GM19043 (cell line): Measurements from ENCODE around the gene ASCL5.

Source experiments
- ATAC-seq: cut with Tn5 transposase; IDR thresholded peaks from one replicate; pipeline ENCODE4 v1.9.1; 2021; ENCODE audit warnings: low read depth; ENCODE audit not compliant: unreplicated experiment

The ASCL5 gene

DNA sequence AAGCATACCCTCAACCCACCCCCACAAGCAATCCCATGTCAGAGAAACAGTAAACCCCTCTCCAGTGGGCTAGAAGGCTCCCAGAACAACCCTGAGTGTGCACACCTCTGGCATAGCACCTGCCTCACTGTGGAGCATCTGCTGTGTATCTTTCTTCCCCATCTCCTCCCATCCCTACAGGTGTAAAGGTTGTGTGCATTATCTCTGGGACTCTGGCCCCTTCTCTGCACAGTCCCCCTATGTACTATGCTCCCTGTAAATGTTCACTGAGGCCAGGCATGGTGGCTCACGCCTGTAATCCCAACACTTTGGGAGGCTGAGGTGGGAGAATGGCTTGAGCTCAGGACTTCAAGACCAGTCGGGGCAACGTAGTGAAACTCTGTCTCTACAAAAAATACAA lies 14.1 kb downstream of the ASCL5 start:
- no peak for ATAC-seq

DNA sequence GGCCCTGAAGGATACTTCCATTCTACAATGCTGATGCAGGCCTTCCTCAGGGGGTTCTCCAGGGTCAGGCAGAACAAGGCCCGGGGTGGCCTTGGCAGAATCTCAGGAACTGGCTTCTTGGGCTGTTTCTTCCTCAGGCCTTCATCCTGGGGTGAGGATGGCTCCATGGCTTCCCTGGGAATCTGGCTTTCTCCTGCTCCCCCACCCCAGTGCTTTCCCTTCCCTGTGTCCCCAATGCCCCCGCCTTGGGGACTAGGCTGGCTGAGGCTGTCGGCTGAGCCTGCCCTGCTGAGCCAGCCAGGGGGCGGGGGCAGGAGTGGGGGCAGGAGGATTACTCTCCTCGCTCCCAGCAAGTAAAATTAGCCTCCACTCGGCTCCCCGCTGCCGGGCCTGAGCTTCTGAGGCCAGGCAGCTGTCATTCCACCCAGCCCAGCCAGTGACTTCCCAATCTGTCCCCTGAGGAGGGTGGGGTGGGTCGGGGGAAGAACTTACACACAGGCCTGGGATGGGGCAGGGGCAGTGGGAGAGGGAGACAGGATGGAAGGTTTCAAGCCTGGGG lies 14.7 kb downstream of the ASCL5 start, which contains the start of gene CACNA1S:
Gene CACNA1S (minus strand): TSS at position 254 of the 559 bp plus-strand sequence. CDS start 87 bp downstream, at position 167.
- ATAC-seq = no peak

DNA sequence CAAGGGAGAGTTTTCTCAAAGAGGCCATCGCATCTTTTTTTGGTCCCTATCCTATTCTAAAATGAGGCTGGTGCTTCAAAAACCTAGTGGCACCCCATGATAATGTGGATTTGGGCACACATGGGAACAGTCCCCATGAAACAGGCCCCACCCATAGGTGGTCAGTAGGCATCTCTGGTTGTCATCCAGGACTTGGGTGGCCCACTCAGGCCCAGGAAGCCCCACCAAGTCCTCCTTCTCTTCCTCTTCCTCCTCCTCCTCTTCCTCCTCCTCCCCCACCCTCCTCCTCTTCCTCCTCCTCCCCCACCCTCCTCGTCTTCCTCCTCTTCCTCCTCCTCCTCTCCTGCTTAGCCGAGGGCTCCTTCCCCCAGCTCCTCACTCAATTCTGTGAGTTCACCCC lies 15.3 kb downstream of the ASCL5 start:
- no peak for ATAC-seq

DNA sequence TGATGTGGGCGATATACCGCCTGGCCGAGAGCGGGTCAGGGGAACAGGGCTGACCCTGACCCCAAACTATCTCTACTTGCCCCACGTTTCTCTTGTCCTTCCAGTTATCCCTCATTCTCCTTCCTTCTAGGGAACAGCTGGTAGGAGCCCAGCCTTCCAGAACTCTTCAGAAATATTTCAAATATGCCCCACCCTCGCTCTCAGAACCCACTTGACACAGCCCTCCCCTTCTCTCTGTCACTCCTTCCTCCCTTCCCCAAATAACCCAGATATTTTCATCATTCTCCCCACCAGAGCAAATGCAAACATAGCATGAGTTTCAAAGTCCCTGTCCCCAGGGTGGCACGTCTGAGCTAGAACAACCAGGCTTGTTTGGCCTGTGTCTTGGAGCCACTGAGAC lies 15.8 kb downstream of the ASCL5 start:
- ATAC-seq = no peak

DNA sequence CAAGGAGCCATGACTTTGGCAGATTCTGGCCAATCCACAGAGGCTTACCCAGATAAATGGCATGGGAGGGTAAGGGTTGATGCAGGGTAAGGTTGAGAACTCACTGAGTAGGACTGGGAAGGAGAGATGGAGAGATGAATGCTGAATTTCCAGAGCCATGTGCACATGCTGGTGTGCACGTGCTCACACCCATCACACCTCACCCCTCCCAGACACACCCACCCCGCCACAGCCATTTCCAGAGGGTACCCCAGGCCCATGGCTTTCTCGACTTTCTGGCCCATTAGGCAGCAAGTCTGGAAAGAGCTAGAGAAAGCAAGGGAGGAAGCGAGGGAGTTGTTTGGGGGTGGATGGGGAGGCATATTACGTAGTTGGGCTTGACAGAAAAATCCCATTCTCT lies 16.4 kb downstream of the ASCL5 start:
- ATAC-seq = no peak

DNA sequence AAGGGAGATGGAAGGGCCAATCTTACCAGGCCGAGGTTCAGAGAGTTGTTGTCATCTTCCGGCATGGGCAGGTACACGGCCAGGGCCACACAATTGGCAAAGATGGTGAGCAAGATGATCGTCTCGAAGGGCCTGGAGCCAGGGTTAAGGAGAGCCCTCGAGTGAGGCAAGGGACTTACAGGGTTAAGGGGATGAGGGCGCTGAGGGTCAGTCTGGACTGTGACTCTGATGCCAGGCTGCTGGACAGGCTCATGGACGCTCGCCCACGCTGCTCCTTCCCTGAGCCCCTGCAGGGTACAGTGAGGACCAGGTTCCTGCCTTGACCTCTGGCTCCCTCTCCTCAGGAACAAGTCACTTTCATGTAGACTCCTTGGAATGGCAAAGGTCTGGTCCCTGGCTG lies 16.8 kb downstream of the ASCL5 start:
- no peak for ATAC-seq

DNA sequence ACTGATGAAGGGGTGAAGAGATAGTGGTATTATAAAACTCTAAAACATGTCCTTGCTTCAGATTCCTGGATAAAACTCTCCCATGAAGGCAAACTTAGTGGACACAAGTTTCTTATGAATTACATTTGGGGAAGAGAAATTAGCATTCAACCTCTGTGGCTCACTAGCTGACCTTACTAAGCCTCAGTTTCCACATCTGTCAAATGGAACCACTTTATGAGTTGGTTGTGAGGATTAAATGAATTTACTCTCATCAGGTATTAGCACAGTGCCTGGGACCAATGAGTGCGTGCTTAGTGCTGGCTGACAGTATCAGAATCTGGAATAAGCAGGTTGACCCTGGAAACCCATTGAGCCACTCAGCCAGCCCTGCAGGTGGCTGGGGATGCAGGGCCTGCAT lies 17.3 kb downstream of the ASCL5 start:
- no peak for ATAC-seq

DNA sequence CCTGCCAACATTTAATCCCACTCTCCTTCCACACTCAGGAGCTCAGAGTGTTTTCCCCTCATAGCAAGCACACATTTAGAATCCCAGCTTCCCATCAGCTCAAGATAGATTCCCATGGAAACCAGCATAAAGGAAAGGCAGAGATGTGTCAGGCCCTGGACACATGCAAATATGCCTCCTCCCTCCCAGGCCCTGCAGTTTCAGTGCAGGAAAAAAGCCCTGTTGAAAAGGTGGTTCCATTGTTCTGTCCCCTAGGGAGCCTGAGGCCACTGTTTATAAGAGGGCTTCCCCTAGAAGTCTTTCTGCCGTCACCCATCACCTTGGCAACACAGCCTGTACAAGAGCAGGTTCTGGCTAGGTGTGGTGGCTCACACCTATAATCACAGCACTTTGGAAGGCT lies 18.4 kb downstream of the ASCL5 start:
- ATAC-seq = no peak

DNA sequence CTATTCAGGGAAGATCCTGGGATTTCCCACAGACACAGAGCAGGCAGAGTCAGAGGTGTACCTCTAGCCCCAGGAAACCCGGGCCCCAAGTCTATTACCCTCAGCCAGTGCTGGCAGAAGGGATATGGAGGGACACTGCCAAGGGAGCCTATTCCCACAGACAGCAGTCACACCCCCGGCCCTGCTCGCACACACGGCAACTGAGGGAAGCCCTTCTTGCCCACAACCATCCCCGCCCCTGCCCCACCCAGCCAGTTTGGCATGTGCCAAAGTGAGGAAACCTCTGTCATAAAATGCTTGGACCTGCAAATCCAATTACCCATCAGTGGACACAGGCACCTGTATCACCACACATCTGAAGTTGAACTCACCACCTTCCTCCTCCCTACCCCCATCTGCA lies 21.3 kb downstream of the ASCL5 start:
- ATAC-seq = no peak

DNA sequence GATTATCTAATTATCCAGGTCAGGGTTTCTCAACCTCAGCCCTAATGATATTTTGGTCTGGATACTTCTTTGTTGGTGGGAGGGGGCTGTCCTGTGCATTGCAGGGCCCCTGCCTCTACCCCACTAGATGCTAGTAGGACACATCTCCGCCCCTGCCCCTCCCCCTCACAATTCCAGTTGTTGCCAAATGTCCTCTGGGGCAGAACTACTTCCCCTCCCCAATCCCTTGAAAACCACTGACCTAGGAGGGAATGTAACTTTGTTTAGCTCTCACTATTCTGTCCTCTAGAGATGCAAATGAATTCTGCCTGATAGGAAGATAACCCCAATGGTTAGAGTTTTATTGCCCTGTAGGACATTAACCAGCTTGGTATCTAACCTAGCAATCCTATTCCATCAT lies 22.8 kb downstream of the ASCL5 start:
- no peak for ATAC-seq

DNA sequence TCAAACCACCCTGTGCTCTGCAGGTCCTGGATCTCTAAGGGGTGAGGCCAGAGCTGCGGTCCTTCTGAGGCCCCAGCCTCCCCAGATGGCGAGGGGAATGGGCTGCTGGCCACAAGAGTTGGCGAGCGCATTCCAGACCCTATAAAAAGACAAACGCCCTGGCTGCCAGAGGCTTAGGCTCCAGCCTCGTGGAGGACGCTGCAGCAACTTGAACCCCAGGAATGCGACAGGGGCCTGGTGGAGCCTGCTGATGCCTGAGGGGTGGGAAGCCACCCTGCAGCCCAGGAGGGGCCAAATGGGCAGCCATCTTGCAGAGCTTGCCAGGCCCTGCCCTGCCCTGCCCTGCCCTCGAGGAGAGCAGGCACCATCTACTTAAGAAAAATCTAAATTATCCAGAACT lies 23.3 kb downstream of the ASCL5 start:
- ATAC-seq = no peak

DNA sequence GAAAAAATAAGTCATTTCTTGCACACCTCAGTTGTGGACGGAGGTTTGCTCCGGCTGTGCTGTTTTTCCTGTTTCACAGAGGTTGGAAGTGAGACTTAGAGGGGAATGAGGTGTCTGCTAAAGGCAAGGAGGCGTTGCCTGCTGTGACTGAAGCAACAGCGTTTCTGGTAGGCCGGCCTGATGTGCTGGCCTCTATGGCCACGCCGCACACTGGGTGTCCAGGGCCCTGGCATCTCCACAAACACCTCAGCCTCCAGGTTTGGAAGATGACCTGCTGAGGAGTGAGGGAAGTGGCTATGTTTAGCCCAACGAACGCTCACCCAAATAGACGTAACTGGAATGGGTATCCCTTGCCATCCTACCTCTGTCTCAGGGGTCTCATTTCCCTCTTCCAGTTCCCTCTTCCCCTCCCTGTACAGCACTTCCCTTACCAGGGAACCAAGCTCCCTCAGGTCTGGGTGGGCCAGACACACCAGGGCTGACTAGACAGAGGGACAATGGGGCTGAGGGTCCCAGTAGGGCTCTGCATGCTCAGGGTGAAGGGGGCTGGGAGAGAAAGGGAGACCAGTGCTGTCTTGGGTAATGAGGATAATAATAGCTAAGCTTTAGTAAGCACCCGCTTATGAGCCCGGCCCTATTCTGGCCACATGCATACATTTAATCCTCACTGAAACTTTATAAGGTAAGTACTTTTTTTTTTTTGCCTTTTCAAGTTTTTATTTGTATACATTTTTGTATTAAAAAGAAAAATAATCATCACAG lies 26.6 kb downstream of the ASCL5 start:
- ATAC-seq = no peak

DNA sequence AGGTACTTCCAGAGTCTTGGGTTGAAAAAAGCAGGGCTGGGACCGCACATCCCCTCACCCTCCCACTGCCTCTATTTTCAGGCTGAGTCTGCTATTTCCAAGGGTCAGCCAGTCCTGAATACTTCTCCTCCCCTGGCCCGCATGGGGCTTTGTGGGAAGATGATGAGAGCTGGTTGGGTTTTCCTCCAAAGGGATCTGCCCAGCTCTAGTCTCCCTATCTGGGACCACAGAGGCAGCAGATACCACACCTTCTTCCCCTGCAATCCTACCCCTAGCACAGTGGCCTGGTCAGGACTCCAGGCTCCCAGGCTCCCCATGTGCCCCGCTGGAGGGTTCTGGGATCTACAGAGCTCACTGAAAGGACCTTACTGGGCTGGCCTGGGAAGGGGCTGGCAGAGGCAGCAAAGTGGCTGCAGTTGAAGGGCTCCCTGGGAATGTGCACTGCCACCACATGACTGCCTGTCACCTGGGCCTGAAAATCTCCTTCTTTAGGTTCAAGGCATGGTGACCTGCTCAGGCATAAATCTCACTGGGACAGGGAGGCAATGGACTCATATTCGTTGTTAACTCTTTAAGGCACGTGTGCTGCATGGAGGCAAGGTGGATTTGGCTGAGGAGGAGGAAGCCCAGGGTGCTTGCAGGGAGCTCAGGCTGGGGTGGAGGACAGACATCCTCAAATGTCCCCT lies 27.8 kb downstream of the ASCL5 start:
- no peak for ATAC-seq

DNA sequence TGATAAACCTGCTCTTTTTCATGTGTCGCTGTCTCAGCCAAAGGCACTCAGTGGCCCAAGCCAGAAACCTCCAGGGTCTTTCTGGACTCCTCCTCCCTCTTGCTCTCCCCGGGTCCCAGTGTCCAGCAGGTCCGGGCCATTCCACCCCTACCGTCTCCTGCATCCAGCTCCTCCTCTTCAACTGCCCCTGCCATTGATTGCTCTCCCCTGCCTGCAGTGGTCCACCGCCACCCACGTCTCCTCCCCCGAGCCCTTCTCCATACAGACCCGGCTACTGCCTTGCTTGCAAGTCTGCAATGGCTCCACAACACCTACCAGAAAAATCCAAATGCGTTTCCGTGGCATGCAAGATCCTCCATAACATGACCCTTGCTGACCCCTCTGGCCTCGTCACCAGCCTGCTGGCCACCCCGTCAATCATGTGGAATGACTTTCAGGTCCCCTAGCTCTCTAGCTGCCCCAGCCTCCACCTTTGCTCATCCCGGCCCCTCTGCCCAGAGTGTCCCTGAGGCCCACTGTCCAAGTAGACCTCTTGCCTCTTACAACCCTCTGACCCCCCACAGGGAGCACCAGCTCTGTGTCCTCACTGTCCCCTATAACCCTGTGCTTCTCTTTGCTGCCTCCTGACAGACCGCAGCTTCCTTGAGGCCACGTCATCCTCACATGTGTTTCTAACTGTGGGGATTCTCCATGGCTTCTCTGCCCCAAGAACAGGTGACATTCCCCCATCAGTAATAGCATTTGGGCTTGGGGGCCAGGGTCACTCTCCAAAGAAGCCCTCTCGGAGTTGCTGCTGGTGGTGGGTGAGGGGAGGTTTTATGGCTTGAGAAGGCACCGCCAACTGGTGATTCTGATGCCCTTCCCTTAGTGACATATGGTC lies 29.8 kb downstream of the ASCL5 start:
- ATAC-seq = no peak

DNA sequence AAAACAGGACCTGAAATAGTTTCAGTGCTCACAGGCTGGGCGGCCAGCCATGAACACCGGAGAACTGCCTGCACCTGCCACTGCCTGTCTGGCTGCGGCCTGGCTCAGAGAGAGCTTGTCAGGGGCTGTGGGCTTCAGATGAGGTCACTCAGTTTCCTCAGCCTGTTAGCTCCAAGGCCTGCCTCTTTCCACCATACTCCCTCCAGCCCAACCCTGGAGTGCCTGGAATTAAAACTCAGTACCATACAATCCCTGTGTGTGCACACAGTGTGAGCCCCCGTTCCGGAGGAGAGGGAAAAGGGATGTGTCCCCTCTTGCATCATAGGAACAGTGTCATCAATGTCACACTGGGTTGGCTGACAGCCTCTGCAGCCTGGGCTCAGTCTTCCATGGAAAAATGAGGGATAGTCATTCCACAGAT lies 30.9 kb downstream of the ASCL5 start:
- no peak for ATAC-seq

DNA sequence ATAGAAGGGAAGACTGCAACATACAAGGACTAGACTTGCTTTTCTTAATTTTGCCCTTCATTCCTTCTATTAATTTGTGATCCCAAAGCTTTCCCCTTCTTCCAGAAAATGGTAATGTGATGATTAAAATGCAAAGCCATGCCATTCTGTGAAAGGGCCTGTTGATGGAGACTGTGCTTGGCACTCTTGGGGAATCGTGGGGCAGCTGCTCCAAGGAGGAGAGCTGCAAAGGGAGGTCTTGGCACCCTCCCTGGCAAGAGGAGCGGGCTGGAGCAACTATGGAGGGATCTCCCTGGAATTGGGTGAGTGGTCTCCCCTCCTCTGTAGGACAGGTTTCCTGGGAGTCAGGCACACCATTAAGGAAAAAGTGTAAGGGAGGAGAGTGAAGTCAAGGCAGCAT lies 31.4 kb downstream of the ASCL5 start:
- no peak for ATAC-seq

DNA sequence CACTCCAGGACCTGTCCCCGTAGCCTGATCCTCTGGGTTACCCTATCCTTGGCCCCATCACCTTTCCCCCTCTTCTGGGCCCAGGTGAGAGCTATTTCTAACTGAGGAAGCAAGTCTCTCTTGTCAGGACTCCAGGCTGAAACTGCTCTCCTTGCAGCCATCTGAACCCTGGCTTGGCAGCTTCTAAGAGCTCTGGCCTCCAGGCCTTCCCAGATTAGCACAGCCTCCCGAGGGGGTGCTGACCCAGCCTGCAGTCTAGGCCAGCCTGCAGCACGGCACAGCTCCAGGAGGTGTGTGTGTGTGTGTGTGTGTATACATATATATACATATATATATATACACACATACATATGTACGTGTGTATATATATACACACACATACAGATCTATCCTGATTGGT lies 32.2 kb downstream of the ASCL5 start:
- ATAC-seq = no peak

DNA sequence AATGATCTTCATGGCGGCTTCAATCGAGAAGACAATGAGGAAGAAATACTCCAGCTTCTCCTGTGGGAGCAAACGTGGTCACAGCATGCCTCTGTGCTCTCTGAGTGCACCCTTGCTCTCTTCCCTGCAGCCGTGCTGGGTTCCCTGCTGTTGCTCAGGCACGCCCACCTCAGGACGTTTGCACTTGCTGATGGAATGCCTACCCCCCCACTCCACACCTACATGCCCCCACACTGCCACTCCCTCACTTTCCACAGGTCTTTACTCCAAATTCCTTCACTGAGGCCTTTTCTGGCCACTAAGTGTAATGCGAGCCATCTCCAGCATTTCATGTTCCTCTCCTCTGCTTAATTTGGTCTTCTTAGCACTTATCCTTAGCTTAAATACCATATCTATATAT lies 33.0 kb downstream of the ASCL5 start:
- no peak for ATAC-seq

DNA sequence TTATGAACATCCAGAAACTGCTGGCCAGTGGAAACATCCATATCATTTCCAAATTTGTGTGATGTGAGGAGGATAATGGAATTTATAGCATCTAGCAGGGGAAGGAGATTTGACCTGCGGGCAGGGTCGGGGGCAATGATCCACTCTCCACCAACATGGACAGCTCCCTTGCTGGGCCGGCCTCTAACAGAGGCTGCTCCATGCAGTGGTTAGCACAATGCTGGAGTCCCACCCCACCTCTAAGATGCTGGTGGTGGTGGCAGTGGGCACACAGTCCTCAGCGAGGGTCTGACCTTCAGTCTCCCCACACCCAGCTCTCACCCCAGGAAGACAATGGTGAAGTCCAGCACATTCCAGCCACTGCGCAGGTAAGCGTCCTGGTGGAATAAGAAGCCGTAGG lies 33.4 kb downstream of the ASCL5 start:
- ATAC-seq = no peak

DNA sequence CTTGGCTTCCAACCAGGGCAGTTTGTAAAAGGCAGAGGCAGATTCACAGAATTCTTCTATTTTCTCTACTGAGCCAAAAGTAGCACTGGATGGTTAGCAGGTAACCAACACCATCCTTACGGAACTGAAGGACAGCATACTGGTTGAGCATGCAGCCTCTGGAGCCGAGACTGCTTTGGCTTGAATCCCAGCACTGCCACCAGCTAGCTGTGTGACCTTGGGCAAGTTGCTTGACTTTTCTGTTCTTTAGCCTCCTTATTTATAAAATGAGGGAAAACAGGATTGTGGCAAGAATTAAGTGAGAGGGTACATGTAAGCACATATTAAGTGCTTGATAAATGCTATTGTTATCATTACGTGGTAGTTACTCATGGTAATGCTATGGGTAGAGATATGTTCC lies 34.2 kb downstream of the ASCL5 start:
- no peak for ATAC-seq

DNA sequence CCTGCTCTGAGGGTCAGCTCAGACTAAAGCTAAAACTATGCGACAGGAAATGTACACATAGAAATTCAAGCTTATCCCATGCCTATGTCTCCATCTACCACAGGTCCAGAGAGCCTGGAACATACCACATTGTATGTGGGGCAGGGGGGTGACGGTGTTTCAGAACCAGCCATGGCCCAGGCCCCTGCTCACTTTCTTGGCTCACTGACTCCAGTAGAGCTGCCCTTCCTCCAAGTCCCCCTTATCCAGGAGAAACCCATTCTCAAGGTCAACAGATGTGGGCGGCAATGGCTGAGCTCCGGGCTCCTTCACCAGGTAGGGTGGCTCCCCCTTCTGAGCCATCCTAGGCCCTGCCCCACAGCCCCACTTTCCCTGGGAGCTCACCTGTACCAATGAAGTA lies 35.7 kb downstream of the ASCL5 start:
- no peak for ATAC-seq
